ENCODE data around the gene RPL18A. TPM values are rescaled to one million over a fixed set of nuclear protein-coding genes. Genes with fewer than 3 reads are reported as not detected.

RPL18A gene
- total and polyA plus RNA-seq, 4 donors, result 452 to 870 (median 477) TPM

- peaks cover 3 to 18% (median 13%) of the 10 kb centered on the region in 4 donors for H3K4me1 ChIP-seq (ENCODE audit: control insufficient read depth in 4 of 4, insufficient read depth in 4 of 4, low read length in 3 of 4)
- H3K9me3 ChIP-seq (ENCODE audit: control insufficient read depth in 4 of 4, low read length in 3 of 4), result no peaks in the 10 kb centered on the region
- no peaks in the 10 kb centered on the region for H3K27me3 ChIP-seq (ENCODE audit: control insufficient read depth in 4 of 4, insufficient read depth in 4 of 4, low read length in 3 of 4)
- 57% methylated on average over 7 of the region's 7 CpGs for WGBS
- H3K9ac ChIP-seq (ENCODE audit: low read depth in 1 of 2, low read length in 2 of 2), result peak overlapping the region; percentile 83 to 93
- H3K27ac ChIP-seq (ENCODE audit: low read depth in 1 of 2, low read length in 2 of 2), result no peak overlapping the region
- no peak for TF ChIP-seq SP1 (IDR thresholded peaks at IDR 0.05)
- peak overlapping the region; percentile 87 to 99 (median 91) for H3K4me3 ChIP-seq (ENCODE audit: low read depth in 1 of 3, low read length in 3 of 3)
- H3K36me3 ChIP-seq (ENCODE audit: control insufficient read depth in 4 of 4, insufficient read depth in 3 of 4, low read depth in 1 of 4, low read length in 3 of 4), result peaks cover 17 to 31% (median 25%) of the 10 kb centered on the region in 4 donors
- DNase-seq (ENCODE audit: low spot score), result no peak
Observed at GRCh38 chr19:17860993-17861360, 1.3 kb downstream of the RPL18A start.

GRCh38 chr19:17861542-17862402 is 2.1 kb downstream of the RPL18A start:
- no peaks in the 10 kb centered on the region for H3K9me3 ChIP-seq (ENCODE audit: control insufficient read depth in 4 of 4, low read length in 3 of 4)
- H3K27ac ChIP-seq (ENCODE audit: low read depth in 1 of 2, low read length in 2 of 2), result no peak overlapping the region
- DNase-seq (ENCODE audit: low spot score), result no peak
- peaks cover 17 to 31% (median 25%) of the 10 kb centered on the region in 4 donors for H3K36me3 ChIP-seq (ENCODE audit: control insufficient read depth in 4 of 4, insufficient read depth in 3 of 4, low read depth in 1 of 4, low read length in 3 of 4)
- 87% methylated on average over 23 of the region's 23 CpGs for WGBS
- no peak overlapping the region for H3K9ac ChIP-seq (ENCODE audit: low read depth in 1 of 2, low read length in 2 of 2)
- H3K4me1 ChIP-seq (ENCODE audit: control insufficient read depth in 4 of 4, insufficient read depth in 4 of 4, low read length in 3 of 4), result peaks cover 3 to 18% (median 13%) of the 10 kb centered on the region in 4 donors
- no peak overlapping the region for H3K4me3 ChIP-seq (ENCODE audit: low read depth in 1 of 3, low read length in 3 of 3)
- TF ChIP-seq RXRA (IDR thresholded peaks at IDR 0.05) (no peak), REST (IDR thresholded peaks at IDR 0.05) (no peak), YY1 (IDR thresholded peaks at IDR 0.05) (no peak), HNF4G (IDR thresholded peaks at IDR 0.05) (no peak), HNF4A (conservative IDR thresholded peaks at IDR 0.05) (no peak), NR2F2 (IDR thresholded peaks at IDR 0.05) (no peak), JUND (IDR thresholded peaks at IDR 0.05) (no peak), ATF3 (IDR thresholded peaks at IDR 0.05) (no peak), EGR1 (IDR thresholded peaks at IDR 0.05; ENCODE audit: low read depth in 2 of 2) (no peak), FOXA2 (IDR thresholded peaks at IDR 0.05) (no peak), MAX (IDR thresholded peaks at IDR 0.05) (no peak), RAD21 (IDR thresholded peaks at IDR 0.05) (no peak), GABPA (IDR thresholded peaks at IDR 0.05 in 1 of 2, conservative IDR thresholded peaks at IDR 0.05 in 1 of 2) (no peak), CTCF (IDR thresholded peaks at IDR 0.05; ENCODE audit: low read depth, low read length, missing input control) (no peak), ZBTB33 (IDR thresholded peaks at IDR 0.05) (no peak), SP1 (IDR thresholded peaks at IDR 0.05) (no peak)
- no peaks in the 10 kb centered on the region for H3K27me3 ChIP-seq (ENCODE audit: control insufficient read depth in 4 of 4, insufficient read depth in 4 of 4, low read length in 3 of 4)
